HG03108 (cell line): ENCODE data around the gene EDN3.

ENCODE experiments used
- ATAC-seq: cut with Tn5 transposase; IDR thresholded peaks from one replicate; pipeline ENCODE4 v1.9.1; 2021; ENCODE audit warnings: moderate library complexity; ENCODE audit not compliant: unreplicated experiment

The EDN3 gene

DNA sequence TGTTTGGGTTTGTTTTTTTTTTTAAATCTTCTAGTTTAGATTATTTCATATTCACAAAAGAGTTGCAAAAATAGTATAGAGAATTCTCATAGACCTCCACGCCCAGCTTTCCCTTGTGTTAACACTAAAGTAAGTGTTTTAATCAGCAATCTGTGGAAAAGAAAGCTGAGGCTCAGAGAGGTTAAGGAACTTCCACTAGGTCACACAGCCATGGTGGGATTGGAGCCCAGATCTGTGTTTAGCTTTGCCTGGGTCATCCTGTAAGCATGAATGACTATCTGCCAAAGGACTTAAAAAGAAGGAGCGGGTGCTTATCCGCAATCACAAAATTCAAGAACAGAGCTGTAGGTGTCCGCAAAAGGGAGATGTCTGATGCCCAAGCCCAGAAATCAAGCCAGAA lies 60.5 kb downstream of the EDN3 start:
- ATAC-seq = no peak

- no peak for ATAC-seq
Observed at GRCh38 chr20:59361411-59361810, 61.0 kb downstream of the EDN3 start.

DNA sequence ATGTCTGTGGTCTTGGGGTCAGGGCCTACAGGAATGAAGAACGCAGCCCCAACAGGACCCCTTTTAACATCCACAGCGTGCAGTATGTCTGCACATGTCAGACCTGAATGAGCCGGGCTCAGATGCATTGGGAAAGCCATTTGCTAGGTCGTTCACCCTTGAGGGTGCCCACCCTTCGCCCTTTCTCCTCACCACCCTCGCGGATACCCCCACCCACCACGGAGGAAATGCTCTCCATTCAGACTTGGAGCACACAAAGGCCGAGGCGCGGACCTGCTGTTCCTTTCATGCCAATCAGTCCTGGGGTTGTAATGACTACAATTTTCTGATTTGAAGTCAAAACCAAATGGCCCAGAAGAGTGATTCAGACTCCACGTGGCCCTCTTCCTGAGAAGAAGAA lies 62.7 kb downstream of the EDN3 start:
- no peak for ATAC-seq

GRCh38 chr20:59364611-59365010 lies 64.2 kb downstream of the EDN3 start:
- ATAC-seq = no peak

DNA sequence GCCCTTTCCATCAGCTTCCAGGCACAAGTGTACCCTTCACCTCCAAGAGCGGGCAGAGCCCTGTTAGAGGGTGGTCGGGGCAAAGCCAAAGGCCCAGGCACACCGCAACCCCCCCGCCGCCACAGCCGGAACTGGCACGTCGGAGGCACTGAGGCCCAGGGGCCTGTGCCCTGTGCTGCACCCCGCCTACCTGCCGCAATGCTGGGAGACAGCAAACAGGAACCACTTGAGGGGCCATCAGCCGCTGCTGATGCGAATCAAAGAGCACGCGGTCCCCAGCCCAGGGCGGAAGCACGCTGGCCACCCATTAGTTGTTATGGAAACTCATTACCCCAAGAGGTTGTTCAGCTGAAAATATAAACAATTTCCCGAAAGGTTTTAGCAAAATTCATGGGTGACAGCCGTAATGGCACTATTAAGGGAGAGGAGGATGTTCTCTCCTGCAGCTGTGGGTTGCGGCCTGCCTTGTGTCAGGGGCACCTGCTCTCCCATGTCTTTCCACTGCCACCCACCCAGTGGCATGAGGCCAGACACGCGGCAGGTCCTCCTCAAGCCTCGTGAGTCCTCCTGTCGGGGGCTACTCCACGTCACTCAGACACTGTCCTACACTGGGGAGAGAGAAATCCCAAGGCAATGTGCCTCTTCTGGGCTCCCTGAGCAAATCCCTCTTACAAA lies 65.3 kb downstream of the EDN3 start:
- no peak for ATAC-seq

- no peak for ATAC-seq
Observed at GRCh38 chr20:59371431-59371830, 71.0 kb downstream of the EDN3 start.

DNA sequence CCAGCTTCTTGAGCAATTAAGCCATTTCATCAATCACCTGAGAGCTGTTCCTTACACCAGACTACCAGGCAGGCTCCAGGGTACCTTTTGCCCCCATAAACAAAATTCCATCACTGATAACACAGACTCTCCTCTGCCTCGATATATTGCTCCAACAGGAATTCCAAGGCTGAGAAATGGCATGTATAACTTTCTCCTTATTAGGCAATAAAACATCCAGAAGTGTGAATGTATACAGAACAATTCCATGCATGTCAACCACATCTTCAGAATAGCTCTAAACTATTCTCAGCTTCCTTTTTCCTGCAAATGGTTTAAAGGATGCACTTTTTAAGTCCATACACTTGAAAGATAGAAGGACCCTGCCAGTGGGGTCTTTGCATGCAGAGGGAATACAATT lies 73.8 kb downstream of the EDN3 start:
- no peak for ATAC-seq

DNA sequence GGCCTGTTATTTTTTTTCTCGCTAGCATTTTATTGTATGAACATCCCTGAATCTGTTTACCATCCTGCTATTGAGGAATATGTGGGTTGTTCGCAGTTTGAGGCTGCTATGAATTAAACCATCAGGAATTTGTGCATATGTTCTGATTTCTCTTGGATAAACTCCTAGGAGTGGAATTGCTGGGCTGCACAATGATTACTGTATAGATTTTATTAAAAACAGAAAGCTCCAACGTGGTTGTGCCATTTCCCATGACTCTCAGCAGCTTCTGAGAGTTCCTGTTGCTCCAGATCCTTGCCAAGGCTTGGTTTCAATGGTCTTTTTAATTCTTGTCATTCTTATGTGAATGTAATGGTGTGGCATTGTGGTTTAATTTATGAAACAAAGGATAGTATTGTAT lies 75.1 kb downstream of the EDN3 start:
- no peak for ATAC-seq
